Left lung (tissue), 10 donors: Measurements from ENCODE around the gene BRME1. TPM values are rescaled to one million over a fixed set of nuclear protein-coding genes. Genes with fewer than 3 reads are reported as not detected.

Source experiments
- ATAC-seq: fragments of 200-7000 bp; cut with Tn5 transposase; one replicate; pipeline ENCODE4 v1.9.1; 2020; ENCODE audit warnings: moderate library complexity
- DNase-seq, 4 donors: peaks; one replicate each; pipeline ENCODE4 v3.0.0-alpha.2; 2013 to 2020
- H3K27ac ChIP-seq, 2 donors: fragments of 200-600 bp; sonication (generic) in 1 of 2; one replicate each; pipeline versions ENCODE4 v1.5.0 to v1.8.0; 2020 to 2021
- H3K27me3 ChIP-seq, 2 donors: fragments of 200-600 bp; sonication (generic) in 1 of 2; one replicate each; pipeline versions ENCODE4 v1.5.0 to v1.8.0; 2020 to 2021
- H3K36me3 ChIP-seq, 2 donors: fragments of 200-600 bp; sonication (generic) in 1 of 2; one replicate each; pipeline versions ENCODE4 v1.5.0 to v1.8.0; 2020 to 2021
- H3K4me1 ChIP-seq, 2 donors: fragments of 200-600 bp; one replicate each; pipeline ENCODE4 v1.8.0; 2021
- H3K4me3 ChIP-seq, 2 donors: fragments of 200-600 bp; sonication (generic) in 1 of 2; one replicate each; pipeline versions ENCODE4 v1.5.0 to v1.8.0; 2020 to 2021; ENCODE audit warnings: mild to moderate bottlenecking in 1 of 2
- H3K9me3 ChIP-seq, 2 donors: fragments of 200-600 bp; sonication (generic) in 1 of 2; one replicate each; pipeline versions ENCODE4 v1.5.0 to v1.8.0; 2020 to 2021
- CTCF ChIP-seq, 2 donors: fragments of 200-600 bp; sonication (generic) in 1 of 2; IDR thresholded peaks; one replicate each; pipeline versions ENCODE4 v1.5.0 to v1.8.0; 2021; ENCODE audit warnings: antibody characterized with exemption in 2 of 2
- intact Hi-C, 2 donors: fragments of 100-400 bp; cut with DNase I; formaldehyde crosslinking; loops; one replicate each; pipeline versions ENCODE4 v1.11.2 to v1.14.2; 2022
- polyA plus RNA-seq, 6 donors: library from polyadenylated mRNA; unstranded; fragments of 120-200 nt; gene quantifications; one replicate each; pipeline ENCODE4 v1.2.1, GENCODE V29; 2013; ENCODE audit not compliant: insufficient read length in 6 of 6
- total RNA-seq, 2 donors: library from RNA; stranded (reverse); fragmentation: NEBNext Ultra II Directional; extraction: Animal tissue kit (Norgen Biotek cat#: 25700); gene quantifications; one replicate each; pipeline ENCODE4 v1.2.1, GENCODE V29; 2021
- donor health status: DM: no; HTN: yes; CAD: no.
- donor health status: DM: no; HTN: no; CAD: no.

BRME1 gene
- total and polyA plus RNA-seq, 8 donors = 3.7 to 7.8 (median 7.1) TPM

- ATAC-seq (peak; percentile 3), DNase-seq (no peak)
- no peak for TF ChIP-seq CTCF (IDR thresholded peaks at IDR 0.05)
- Histone ChIP-seq H3K9me3 (no peaks in the 10 kb centered on the region), H3K27ac (peak overlapping the region; percentile 98 to 99), H3K4me1 (peaks cover 43 to 73% of the 10 kb centered on the region in 2 donors), H3K4me3 (peak overlapping the region; percentile 56 to 96), H3K36me3 (peaks cover 0 to 38% of the 10 kb centered on the region in 2 donors), H3K27me3 (no peaks in the 10 kb centered on the region)
- intact Hi-C loops = no loop called here
These were observed 66.0 kb downstream of the BRME1 start for GRCh38 chr19:13839938-13840304.

- intact Hi-C loops = no loop called here
- DNase-seq (peak in 3 of 4 donors; percentile 88 to 98 (median 92)), ATAC-seq (peak; percentile 55)
- Histone ChIP-seq H3K4me3 (peak overlapping the region; percentile 56 to 96), H3K36me3 (peaks cover 0 to 44% of the 10 kb centered on the region in 2 donors), H3K27ac (peak overlapping the region; percentile 98 to 99), H3K4me1 (peaks cover 46 to 73% of the 10 kb centered on the region in 2 donors), H3K27me3 (no peaks in the 10 kb centered on the region), H3K9me3 (no peaks in the 10 kb centered on the region)
- no peak for TF ChIP-seq CTCF (IDR thresholded peaks at IDR 0.05)
These were observed 66.6 kb downstream of the BRME1 start for GRCh38 chr19:13839130-13839937.

GRCh38 chr19:13838435-13839129 is 67.3 kb downstream of the BRME1 start:
- no peak for DNase-seq
- H3K9me3 ChIP-seq = no peaks in the 10 kb centered on the region
- peaks cover 50 to 73% of the 10 kb centered on the region in 2 donors for H3K4me1 ChIP-seq
- no peak for ATAC-seq
- H3K36me3 ChIP-seq = peaks cover 0 to 51% of the 10 kb centered on the region in 2 donors
- peak overlapping the region; percentile 98 to 99 for H3K27ac ChIP-seq
- H3K27me3 ChIP-seq = no peaks in the 10 kb centered on the region
- TF ChIP-seq CTCF (IDR thresholded peaks at IDR 0.05) = peak in 1 of 2 donors; percentile 3
- intact Hi-C loops = no loop called here
- peak overlapping the region; percentile 56 to 96 for H3K4me3 ChIP-seq

GRCh38 chr19:13835791-13836723 is 69.9 kb downstream of the BRME1 start:
- intact Hi-C loops = no loop called here
- no peak for TF ChIP-seq CTCF (IDR thresholded peaks at IDR 0.05)
- Histone ChIP-seq H3K4me3 (peak overlapping the region in 1 of 2 donors; percentile 56), H3K27me3 (no peaks in the 10 kb centered on the region), H3K9me3 (no peaks in the 10 kb centered on the region), H3K36me3 (peaks cover 0 to 58% of the 10 kb centered on the region in 2 donors), H3K4me1 (peaks cover 44 to 79% of the 10 kb centered on the region in 2 donors), H3K27ac (peak overlapping the region; percentile 86 to 99)
- DNase-seq (peak in 2 of 4 donors; percentile 75 to 93), ATAC-seq (no peak)
